Measurements from ENCODE around the gene BCAR3. TPM values are rescaled to one million over a fixed set of nuclear protein-coding genes. Genes with fewer than 3 reads are reported as not detected.

The BCAR3 gene
- total and polyA plus RNA-seq, 2 experiments from 2014 or later = 22.6 to 23.7 TPM

GRCh38 chr1:93603106-93603505 lies 78.5 kb downstream of the BCAR3 start:
- no peaks in the 10 kb centered on the region for H3K27me3 ChIP-seq
- no peak overlapping the region for H3K4me3 ChIP-seq
- 72% methylated on average over 3 of the region's 3 CpGs for WGBS (ENCODE audit: low lambda C conversion rate, missing lambda C conversion rate)
- no peaks in the 10 kb centered on the region for H3K9me3 ChIP-seq (ENCODE audit: low read depth)
- DNase-seq (ENCODE audit: low spot score) = no peak
- H2AFZ ChIP-seq = no peak overlapping the region
- no peak overlapping the region for H3K27ac ChIP-seq
- TF ChIP-seq CTCF (IDR thresholded peaks at IDR 0.05; ENCODE audit: poor library complexity) (no peak), EZH2 (IDR thresholded peaks at IDR 0.05; ENCODE audit: borderline replicate concordance) (no peak), EZH2phosphoT487 (IDR thresholded peaks at IDR 0.05; ENCODE audit: low read depth, severe bottlenecking, unreplicated experiment) (no peak)
- H3K4me1 ChIP-seq (ENCODE audit: insufficient read depth) = peaks cover 31% of the 10 kb centered on the region
- H3K4me2 ChIP-seq = no peak overlapping the region
- H3K79me2 ChIP-seq = peaks cover 89% of the 10 kb centered on the region
- no peaks in the 10 kb centered on the region for H4K20me1 ChIP-seq (ENCODE audit: insufficient read depth, poor library complexity, severe bottlenecking)
- no peaks in the 10 kb centered on the region for H3K36me3 ChIP-seq (replicated peaks; ENCODE audit: insufficient read depth, low read depth)
- H3K9me2 ChIP-seq (replicated peaks; ENCODE audit: insufficient read depth) = no peaks in the 10 kb centered on the region

- 96% methylated on average over 4 of the region's 4 CpGs for WGBS (ENCODE audit: low lambda C conversion rate, missing lambda C conversion rate)
- Histone ChIP-seq H3K4me3 (no peak overlapping the region), H3K9me3 (ENCODE audit: low read depth) (no peaks in the 10 kb centered on the region), H3K9me2 (replicated peaks; ENCODE audit: insufficient read depth) (no peaks in the 10 kb centered on the region), H3K79me2 (peaks cover 87% of the 10 kb centered on the region), H3K27ac (no peak overlapping the region), H2AFZ (no peak overlapping the region), H3K4me2 (no peak overlapping the region), H4K20me1 (ENCODE audit: insufficient read depth, poor library complexity, severe bottlenecking) (no peaks in the 10 kb centered on the region), H3K36me3 (replicated peaks; ENCODE audit: insufficient read depth, low read depth) (no peaks in the 10 kb centered on the region), H3K4me1 (ENCODE audit: insufficient read depth) (peaks cover 35% of the 10 kb centered on the region), H3K27me3 (no peaks in the 10 kb centered on the region)
- TF ChIP-seq EZH2 (IDR thresholded peaks at IDR 0.05; ENCODE audit: borderline replicate concordance) (no peak), EZH2phosphoT487 (IDR thresholded peaks at IDR 0.05; ENCODE audit: low read depth, severe bottlenecking, unreplicated experiment) (no peak), CTCF (IDR thresholded peaks at IDR 0.05; ENCODE audit: poor library complexity) (no peak)
- no peak for DNase-seq (ENCODE audit: low spot score)
Measured at GRCh38 chr1:93602101-93602500, 79.5 kb downstream of the BCAR3 start.

- Histone ChIP-seq H3K27me3 (no peaks in the 10 kb centered on the region), H3K4me1 (ENCODE audit: insufficient read depth) (peaks cover 35% of the 10 kb centered on the region), H3K9me3 (ENCODE audit: low read depth) (no peaks in the 10 kb centered on the region), H2AFZ (no peak overlapping the region), H3K27ac (no peak overlapping the region), H3K9me2 (replicated peaks; ENCODE audit: insufficient read depth) (no peaks in the 10 kb centered on the region), H3K36me3 (replicated peaks; ENCODE audit: insufficient read depth, low read depth) (no peaks in the 10 kb centered on the region), H3K4me3 (no peak overlapping the region), H3K4me2 (no peak overlapping the region), H3K79me2 (peaks cover 86% of the 10 kb centered on the region), H4K20me1 (ENCODE audit: insufficient read depth, poor library complexity, severe bottlenecking) (no peaks in the 10 kb centered on the region)
- DNase-seq (ENCODE audit: low spot score) = no peak
- 65% methylated on average over 1 of the region's 1 CpG for WGBS (ENCODE audit: low lambda C conversion rate, missing lambda C conversion rate)
- no peak for TF ChIP-seq EZH2 (IDR thresholded peaks at IDR 0.05; ENCODE audit: borderline replicate concordance)
- no peak for TF ChIP-seq EZH2phosphoT487 (IDR thresholded peaks at IDR 0.05; ENCODE audit: low read depth, severe bottlenecking, unreplicated experiment)
- no peak for TF ChIP-seq CTCF (IDR thresholded peaks at IDR 0.05; ENCODE audit: poor library complexity)
Measured at GRCh38 chr1:93601686-93602085, 80.0 kb downstream of the BCAR3 start.

- H3K9me2 ChIP-seq (replicated peaks; ENCODE audit: insufficient read depth) = no peaks in the 10 kb centered on the region
- peaks cover 87% of the 10 kb centered on the region for H3K79me2 ChIP-seq
- WGBS (ENCODE audit: low lambda C conversion rate, missing lambda C conversion rate) = 100% methylated on average over 2 of the region's 2 CpGs
- H3K9me3 ChIP-seq (ENCODE audit: low read depth) = no peaks in the 10 kb centered on the region
- DNase-seq (ENCODE audit: low spot score) = no peak
- H3K27me3 ChIP-seq = no peaks in the 10 kb centered on the region
- no peak overlapping the region for H3K4me3 ChIP-seq
- no peak overlapping the region for H3K4me2 ChIP-seq
- H4K20me1 ChIP-seq (ENCODE audit: insufficient read depth, poor library complexity, severe bottlenecking) = no peaks in the 10 kb centered on the region
- no peak overlapping the region for H2AFZ ChIP-seq
- no peak for TF ChIP-seq EZH2 (IDR thresholded peaks at IDR 0.05; ENCODE audit: borderline replicate concordance)
- TF ChIP-seq CTCF (IDR thresholded peaks at IDR 0.05; ENCODE audit: poor library complexity) = no peak
- no peak for TF ChIP-seq EZH2phosphoT487 (IDR thresholded peaks at IDR 0.05; ENCODE audit: low read depth, severe bottlenecking, unreplicated experiment)
- H3K27ac ChIP-seq = no peak overlapping the region
- no peaks in the 10 kb centered on the region for H3K36me3 ChIP-seq (replicated peaks; ENCODE audit: insufficient read depth, low read depth)
- H3K4me1 ChIP-seq (ENCODE audit: insufficient read depth) = peaks cover 29% of the 10 kb centered on the region
Measured at GRCh38 chr1:93600663-93601062, 81.0 kb downstream of the BCAR3 start.
